Right lobe of liver (tissue), 6 donors: ENCODE measurements around the gene ASGR2. TPM values are rescaled to one million over a fixed set of nuclear protein-coding genes. Genes with fewer than 3 reads are reported as not detected.
"Not testable (repeated sequence)": the region's sequence is repeated elsewhere in the genome, so short reads cannot be mapped to it uniquely, and the experiment has no call there.

Experiments
- ATAC-seq, 4 donors: fragments of 200-7000 bp; cut with Tn5 transposase; one replicate each; pipeline ENCODE4 v1.9.1; 2020; ENCODE audit warnings: mild to moderate bottlenecking in 4 of 4, moderate library complexity in 4 of 4
- DNase-seq, 3 donors: peaks; one replicate each; pipeline ENCODE4 v3.0.0-alpha.2; 2020
- H3K27ac ChIP-seq, 3 donors: fragments of 200-600 bp; one replicate each; pipeline ENCODE4 v1.8.0; 2022
- H3K27me3 ChIP-seq, 2 donors: fragments of 200-600 bp; one replicate each; pipeline ENCODE4 v1.8.0; 2022
- H3K36me3 ChIP-seq, 4 donors: fragments of 200-600 bp; sonication (generic) in 1 of 4; one replicate each; pipeline versions ENCODE4 v1.5.1 to v1.8.0; 2017 to 2022; ENCODE audit warnings: control low read depth in 1 of 4
- H3K4me1 ChIP-seq, 4 donors: fragments of 200-600 bp; sonication (generic) in 1 of 4; one replicate each; pipeline versions ENCODE4 v1.5.1 to v1.8.0; 2017 to 2022; ENCODE audit warnings: control low read depth in 1 of 4
- H3K4me3 ChIP-seq, 3 donors: fragments of 200-600 bp; one replicate each; pipeline ENCODE4 v1.8.0; 2022
- H3K9me3 ChIP-seq, 4 donors: fragments of 200-600 bp; sonication (generic) in 1 of 4; one replicate each; pipeline versions ENCODE4 v1.5.1 to v1.8.0; 2017 to 2022; ENCODE audit warnings: control low read depth in 1 of 4
- POLR2A ChIP-seq: fragments of 450-650 bp; IDR thresholded peaks from one replicate; pipeline ENCODE4 v1.6.1; 2017; ENCODE audit warnings: antibody characterized with exemption, mild to moderate bottlenecking
- WGBS: methylation state at CpG from one replicate; pipeline ENCODE4 v1.1.6; 2018; ENCODE audit warnings: low coverage, low lambda C conversion rate; ENCODE audit not compliant: insufficient coverage; ENCODE audit errors: missing lambda C conversion rate; 5-methylcytosine and 5-hydroxymethylcytosine counted together
- intact Hi-C, 2 donors: fragments of 100-400 bp; cut with DNase I; formaldehyde crosslinking; loops; one replicate each; pipeline versions ENCODE4 v1.11.2 to v1.14.1; 2022
- total RNA-seq, 6 experiments: library from RNA; depleted of rRNA in 2 of 6; stranded (reverse); fragments of >200 nt in 2 of 6; fragmentation: NEBNext Ultra II Directional in 3 of 6; extraction: Animal tissue kit (Norgen Biotek cat#: 25700) in 3 of 6; gene quantifications; one replicate each; pipeline versions ENCODE4 v1.1.0 to v1.2.4, GENCODE V29; 2016 to 2023
- TF ChIP-seq, protein P1 (sequence below), 4 donors: fragments of 200-600 bp in 3 of 4; fragments of 450-650 bp in 1 of 4; IDR thresholded peaks; one replicate each; pipeline versions ENCODE4 v1.5.1 to v1.8.0; 2016 to 2022; ENCODE audit warnings: antibody characterized with exemption in 4 of 4, mild to moderate bottlenecking in 2 of 4
- donor health status: DM: no; HTN: yes; CAD: no.
- donor health status: DM: no; HTN: no; CAD: no.
- donor health status: DM: no; HTN: no; CAD: no.
- donor health status: DM: no; HTN: yes; CAD: no.
- donor health status: DM: no; HTN: yes; CAD: no.

Gene ASGR2
- total RNA-seq, 6 experiments from 2014 or later = 412 to 553 (median 461) TPM

DNA sequence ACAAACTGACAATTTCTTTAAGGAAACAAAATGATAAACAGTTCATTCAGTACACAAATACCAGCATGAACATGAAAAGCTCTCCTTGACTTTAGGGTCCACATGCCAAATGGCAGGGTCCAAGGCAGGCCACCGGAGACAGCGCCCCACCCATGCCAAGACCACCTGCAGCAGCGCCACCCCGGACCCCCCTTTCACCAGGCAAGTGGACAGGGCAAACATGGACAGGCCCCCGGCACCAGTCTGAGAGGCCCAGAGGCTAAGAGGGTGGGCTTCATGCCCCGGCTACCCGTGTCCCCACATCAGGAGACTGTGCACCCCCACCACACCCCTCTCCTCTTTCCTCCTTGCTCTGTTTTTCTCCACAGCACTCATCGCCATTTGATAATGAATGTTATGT, 14.7 kb upstream of the ASGR2 start:
- DNase-seq (no peak), ATAC-seq (no peak)
- Histone ChIP-seq H3K9me3 (no peaks in the 10 kb centered on the region), H3K27me3 (no peaks in the 10 kb centered on the region), H3K27ac (no peak overlapping the region), H3K36me3 (no peaks in the 10 kb centered on the region), H3K4me1 (peaks cover 0 to 18% (median 8%) of the 10 kb centered on the region in 4 donors), H3K4me3 (no peak overlapping the region)
- intact Hi-C loops = no loop called here
- TF ChIP-seq, protein P1, sequence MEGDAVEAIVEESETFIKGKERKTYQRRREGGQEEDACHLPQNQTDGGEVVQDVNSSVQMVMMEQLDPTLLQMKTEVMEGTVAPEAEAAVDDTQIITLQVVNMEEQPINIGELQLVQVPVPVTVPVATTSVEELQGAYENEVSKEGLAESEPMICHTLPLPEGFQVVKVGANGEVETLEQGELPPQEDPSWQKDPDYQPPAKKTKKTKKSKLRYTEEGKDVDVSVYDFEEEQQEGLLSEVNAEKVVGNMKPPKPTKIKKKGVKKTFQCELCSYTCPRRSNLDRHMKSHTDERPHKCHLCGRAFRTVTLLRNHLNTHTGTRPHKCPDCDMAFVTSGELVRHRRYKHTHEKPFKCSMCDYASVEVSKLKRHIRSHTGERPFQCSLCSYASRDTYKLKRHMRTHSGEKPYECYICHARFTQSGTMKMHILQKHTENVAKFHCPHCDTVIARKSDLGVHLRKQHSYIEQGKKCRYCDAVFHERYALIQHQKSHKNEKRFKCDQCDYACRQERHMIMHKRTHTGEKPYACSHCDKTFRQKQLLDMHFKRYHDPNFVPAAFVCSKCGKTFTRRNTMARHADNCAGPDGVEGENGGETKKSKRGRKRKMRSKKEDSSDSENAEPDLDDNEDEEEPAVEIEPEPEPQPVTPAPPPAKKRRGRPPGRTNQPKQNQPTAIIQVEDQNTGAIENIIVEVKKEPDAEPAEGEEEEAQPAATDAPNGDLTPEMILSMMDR (IDR thresholded peaks at IDR 0.05) = no peak
- TF ChIP-seq POLR2A = no peak
- WGBS = 100% methylated on average over 1 of the region's 8 CpGs

DNA sequence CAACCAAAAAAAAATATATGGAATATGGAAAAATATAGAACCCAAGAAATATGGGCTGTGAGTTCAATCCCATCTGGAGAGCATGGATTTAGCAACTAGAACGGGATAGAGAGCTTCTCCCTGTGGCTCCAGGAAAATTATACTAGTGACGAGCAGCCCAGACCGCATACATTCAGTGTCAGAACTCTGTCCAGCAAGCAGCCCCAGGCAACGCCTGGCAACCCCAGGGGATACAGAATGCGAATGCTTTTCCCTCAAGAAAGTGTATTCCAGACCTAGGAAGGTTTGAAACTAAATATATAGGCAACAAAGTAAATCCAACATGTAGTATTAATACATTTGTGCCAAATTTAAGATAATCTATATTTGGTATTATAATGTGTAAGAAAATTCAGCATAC, 13.5 kb upstream of the ASGR2 start:
- DNase-seq = peak in 1 of 3 donors; percentile 17
- Histone ChIP-seq H3K36me3 (no peaks in the 10 kb centered on the region), H3K4me3 (no peak overlapping the region), H3K27ac (no peak overlapping the region), H3K9me3 (no peaks in the 10 kb centered on the region), H3K27me3 (no peaks in the 10 kb centered on the region), H3K4me1 (peaks cover 0 to 18% (median 8%) of the 10 kb centered on the region in 4 donors)
- intact Hi-C loops = no loop called here
- TF ChIP-seq, protein P1 (IDR thresholded peaks at IDR 0.05) = no peak
- no peak for TF ChIP-seq POLR2A
- ATAC-seq = no peak
- 58% methylated on average over 5 of the region's 5 CpGs for WGBS

DNA sequence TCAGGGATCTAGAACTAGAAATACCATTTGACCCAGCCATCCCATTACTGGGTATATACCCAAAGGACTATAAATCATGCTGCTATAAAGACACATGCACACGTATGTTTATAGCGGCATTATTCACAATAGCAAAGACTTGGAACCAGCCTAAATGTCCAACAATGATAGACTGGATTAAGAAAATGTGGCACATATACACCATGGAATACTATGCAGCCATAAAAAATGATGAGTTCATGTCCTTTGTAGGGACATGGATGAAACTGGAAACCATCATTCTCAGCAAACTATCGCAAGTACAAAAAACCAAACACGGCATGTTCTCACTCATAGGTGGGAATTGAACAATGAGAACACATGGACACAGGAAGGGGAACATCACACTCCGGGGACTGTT, 12.9 kb upstream of the ASGR2 start:
- 84% methylated on average over 5 of the region's 5 CpGs for WGBS
- H3K9me3 ChIP-seq, H3K27ac ChIP-seq, H3K27me3 ChIP-seq, intact Hi-C loops, H3K36me3 ChIP-seq, DNase-seq, ATAC-seq, H3K4me3 ChIP-seq: not testable (repeated sequence)
- peaks cover 0 to 12% (median 6%) of the 10 kb centered on the region in 4 donors for H3K4me1 ChIP-seq

DNA sequence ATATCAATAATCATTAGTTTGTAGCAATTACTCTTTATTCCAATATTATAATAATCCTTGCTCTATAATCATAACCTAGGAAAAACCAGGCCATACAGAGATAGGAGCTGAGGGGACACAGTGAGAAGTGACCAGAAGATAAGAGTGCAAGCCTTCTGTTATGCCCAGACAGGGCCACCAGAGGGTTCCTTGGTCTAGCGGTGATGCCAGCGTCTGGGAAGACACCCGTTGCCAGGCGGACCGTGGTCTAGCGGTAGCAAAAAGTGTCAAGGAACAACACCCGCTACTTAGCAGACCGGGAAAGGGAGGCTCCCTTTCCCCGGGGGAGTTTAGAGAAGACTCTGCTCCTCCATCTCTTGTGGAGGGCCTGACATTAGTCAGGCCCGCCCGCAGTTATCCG, 11.8 kb upstream of the ASGR2 start:
- H3K36me3 ChIP-seq, H3K9me3 ChIP-seq, H3K4me1 ChIP-seq, ATAC-seq, H3K27me3 ChIP-seq, H3K4me3 ChIP-seq, H3K27ac ChIP-seq, intact Hi-C loops: not testable (repeated sequence)
- peak in 1 of 3 donors; percentile 25 for DNase-seq
- 90% methylated on average over 4 of the region's 12 CpGs for WGBS

DNA sequence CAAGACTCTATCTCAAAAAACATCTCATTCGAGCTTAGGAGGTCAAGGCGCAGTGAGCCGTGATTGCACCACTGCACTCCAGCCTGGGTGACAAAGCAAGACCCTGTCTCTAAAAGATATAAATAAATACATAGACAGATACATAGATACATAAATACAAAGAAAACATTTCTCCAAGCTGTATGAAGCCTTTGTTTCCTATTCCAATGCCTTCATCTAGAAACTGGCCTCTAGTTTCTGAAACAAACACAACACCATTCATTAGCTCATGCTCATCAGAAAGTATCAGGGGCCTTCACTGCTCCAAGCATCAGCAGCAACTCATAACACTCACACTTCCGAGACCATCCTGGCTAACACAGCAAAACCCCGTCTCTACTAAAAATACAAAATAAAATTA, 10.3 kb upstream of the ASGR2 start:
- TF ChIP-seq POLR2A = no peak
- TF ChIP-seq, protein P1 (IDR thresholded peaks at IDR 0.05) = no peak
- H3K27me3 ChIP-seq = no peaks in the 10 kb centered on the region
- H3K4me3 ChIP-seq = no peak overlapping the region
- no peaks in the 10 kb centered on the region for H3K36me3 ChIP-seq
- no peaks in the 10 kb centered on the region for H3K9me3 ChIP-seq
- no peak overlapping the region for H3K27ac ChIP-seq
- ATAC-seq = no peak
- 90% methylated on average over 5 of the region's 5 CpGs for WGBS
- peak in 1 of 3 donors; percentile 5 for DNase-seq
- intact Hi-C loops = no loop called here
- peaks cover 0 to 11% (median 0%) of the 10 kb centered on the region in 4 donors for H3K4me1 ChIP-seq

DNA sequence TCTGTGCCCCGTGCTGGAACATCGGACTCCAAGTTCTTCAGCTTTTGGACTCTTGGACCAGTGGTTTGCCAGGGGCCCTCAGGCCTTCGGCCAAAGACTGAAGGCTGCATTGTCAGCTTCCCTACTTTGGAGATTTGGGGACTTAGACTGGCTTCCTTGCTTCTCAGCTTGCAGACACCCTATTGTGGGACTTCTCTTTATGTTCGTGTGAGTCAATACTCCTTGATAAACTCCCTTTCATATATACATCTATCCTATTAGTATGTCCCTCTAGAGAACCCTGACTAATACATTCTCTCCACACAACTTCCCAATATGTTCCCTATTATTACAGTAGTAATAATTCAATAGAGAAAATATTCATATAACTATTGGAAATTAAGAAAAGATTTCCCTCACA, 9.2 kb upstream of the ASGR2 start:
- intact Hi-C loops = no loop called here
- peak in 1 of 3 donors; percentile 19 for DNase-seq
- WGBS = 75% methylated on average over 1 of the region's 4 CpGs
- no peaks in the 10 kb centered on the region for H3K36me3 ChIP-seq
- no peak for ATAC-seq
- no peaks in the 10 kb centered on the region for H3K27me3 ChIP-seq
- no peak overlapping the region for H3K27ac ChIP-seq
- H3K9me3 ChIP-seq = no peaks in the 10 kb centered on the region
- TF ChIP-seq, protein P1 (IDR thresholded peaks at IDR 0.05) = no peak
- TF ChIP-seq POLR2A = no peak
- H3K4me3 ChIP-seq = no peak overlapping the region
- H3K4me1 ChIP-seq = peaks cover 0 to 18% (median 0%) of the 10 kb centered on the region in 4 donors
